Muscle layer of colon (tissue), 2 donors: ENCODE measurements around the gene KRT17.
"Not testable (repeated sequence)": the region's sequence is repeated elsewhere in the genome, so short reads cannot be mapped to it uniquely, and the experiment has no call there.

Experiments used
- H3K27ac ChIP-seq: one replicate; pipeline ENCODE4 v1.7.0; 2013; ENCODE audit warnings: low read depth, mild to moderate bottlenecking, low read length, moderate library complexity
- H3K27me3 ChIP-seq, 2 donors: one replicate each; pipeline ENCODE4 v1.7.0; 2013; ENCODE audit warnings: low read length in 2 of 2, mild to moderate bottlenecking in 2 of 2; ENCODE audit not compliant: insufficient read depth in 2 of 2, control insufficient read depth in 1 of 2
- H3K36me3 ChIP-seq: one replicate; pipeline ENCODE4 v1.7.0; 2013; ENCODE audit warnings: mild to moderate bottlenecking, low read length; ENCODE audit not compliant: insufficient read depth
- H3K4me1 ChIP-seq: one replicate; pipeline ENCODE4 v1.7.0; 2013; ENCODE audit warnings: mild to moderate bottlenecking, low read length; ENCODE audit not compliant: insufficient read depth
- H3K4me3 ChIP-seq, 2 donors: one replicate each; pipeline ENCODE4 v1.7.0; 2013; ENCODE audit warnings: low read length in 2 of 2, low read depth in 1 of 2, mild to moderate bottlenecking in 1 of 2, moderate library complexity in 1 of 2
- H3K9ac ChIP-seq: one replicate; pipeline ENCODE4 v1.7.0; 2013; ENCODE audit warnings: low read length
- H3K9me3 ChIP-seq: one replicate; pipeline ENCODE4 v1.7.0; 2013; ENCODE audit warnings: mild to moderate bottlenecking, low read length
- donor health status: abdominal sarcoma.
- donor health status: Adenocarcinoma of cecum.

Gene KRT17

GRCh38 chr17:41629316-41629715, 4.9 kb upstream of the KRT17 start:
- Histone ChIP-seq H3K4me3 (no peak overlapping the region), H3K9me3 (no peaks in the 10 kb centered on the region), H3K4me1 (no peaks in the 10 kb centered on the region), H3K27me3 (no peaks in the 10 kb centered on the region), H3K27ac (no peak overlapping the region), H3K9ac (no peak overlapping the region), H3K36me3 (no peaks in the 10 kb centered on the region)

GRCh38 chr17:41628621-41629255, 4.4 kb upstream of the KRT17 start:
- H3K9ac ChIP-seq, H3K36me3 ChIP-seq, H3K27me3 ChIP-seq, H3K4me3 ChIP-seq, H3K4me1 ChIP-seq, H3K9me3 ChIP-seq, H3K27ac ChIP-seq: not testable (repeated sequence)

GRCh38 chr17:41628073-41628370, 3.6 kb upstream of the KRT17 start:
- H3K9ac ChIP-seq, H3K27me3 ChIP-seq, H3K27ac ChIP-seq, H3K36me3 ChIP-seq, H3K9me3 ChIP-seq, H3K4me3 ChIP-seq, H3K4me1 ChIP-seq: not testable (repeated sequence)

- Histone ChIP-seq H3K4me3 (no peak overlapping the region), H3K27ac (no peak overlapping the region), H3K27me3 (no peaks in the 10 kb centered on the region)
These were observed 3.1 kb upstream of the KRT17 start for GRCh38 chr17:41627316-41628072.

GRCh38 chr17:41626914-41627295, 2.5 kb upstream of the KRT17 start:
- not testable (repeated sequence) for H3K4me3 ChIP-seq, H3K9me3 ChIP-seq, H3K9ac ChIP-seq, H3K27me3 ChIP-seq, H3K36me3 ChIP-seq, H3K27ac ChIP-seq, H3K4me1 ChIP-seq

More at GRCh38 chr17:41627316-41628072, 3.1 kb upstream of the KRT17 start:
- Histone ChIP-seq H3K4me1 (no peaks in the 10 kb centered on the region), H3K9ac (no peak overlapping the region), H3K36me3 (no peaks in the 10 kb centered on the region), H3K9me3 (no peaks in the 10 kb centered on the region)

GRCh38 chr17:41626028-41626913, 1.9 kb upstream of the KRT17 start:
- not testable (repeated sequence) for H3K27me3 ChIP-seq, H3K27ac ChIP-seq, H3K36me3 ChIP-seq, H3K9me3 ChIP-seq, H3K4me3 ChIP-seq, H3K9ac ChIP-seq, H3K4me1 ChIP-seq

GRCh38 chr17:41625602-41626001, 1.2 kb upstream of the KRT17 start:
- no peaks in the 10 kb centered on the region for H3K27me3 ChIP-seq
- no peak overlapping the region for H3K4me3 ChIP-seq
- no peak overlapping the region for H3K27ac ChIP-seq
- H3K9me3 ChIP-seq: no peaks in the 10 kb centered on the region
- no peaks in the 10 kb centered on the region for H3K36me3 ChIP-seq
- no peak overlapping the region for H3K9ac ChIP-seq
- H3K4me1 ChIP-seq: no peaks in the 10 kb centered on the region

- H3K9ac ChIP-seq, H3K27ac ChIP-seq, H3K4me3 ChIP-seq: not testable (repeated sequence)
These were observed 1.1 kb downstream of the KRT17 start for GRCh38 chr17:41623184-41623861.

GRCh38 chr17:41622340-41623183, 1.8 kb downstream of the KRT17 start:
- H3K4me1 ChIP-seq, H3K27me3 ChIP-seq, H3K9me3 ChIP-seq, H3K4me3 ChIP-seq, H3K36me3 ChIP-seq, H3K9ac ChIP-seq, H3K27ac ChIP-seq: not testable (repeated sequence)

More at GRCh38 chr17:41623184-41623861, 1.1 kb downstream of the KRT17 start:
- not testable (repeated sequence) for H3K36me3 ChIP-seq, H3K27me3 ChIP-seq, H3K4me1 ChIP-seq, H3K9me3 ChIP-seq

- Histone ChIP-seq H3K27ac (no peak overlapping the region), H3K4me1 (no peaks in the 10 kb centered on the region), H3K27me3 (no peaks in the 10 kb centered on the region), H3K36me3 (no peaks in the 10 kb centered on the region), H3K9ac (no peak overlapping the region), H3K9me3 (no peaks in the 10 kb centered on the region), H3K4me3 (no peak overlapping the region)
These were observed 2.5 kb downstream of the KRT17 start for GRCh38 chr17:41621916-41622315.

GRCh38 chr17:41621435-41621817, 2.9 kb downstream of the KRT17 start:
- not testable (repeated sequence) for H3K27me3 ChIP-seq, H3K9me3 ChIP-seq, H3K4me3 ChIP-seq, H3K36me3 ChIP-seq, H3K4me1 ChIP-seq, H3K27ac ChIP-seq, H3K9ac ChIP-seq
